ENCODE results near the gene LDB1.
A peak's percentile ranks its signal among the peaks of the same experiment; 100 is the strongest.

LDB1 gene

GRCh38 chr10:102135956-102136526, 15.9 kb upstream of the LDB1 start:
- DNase-seq (ENCODE audit: low read depth in 2 of 2) = no peak

DNA sequence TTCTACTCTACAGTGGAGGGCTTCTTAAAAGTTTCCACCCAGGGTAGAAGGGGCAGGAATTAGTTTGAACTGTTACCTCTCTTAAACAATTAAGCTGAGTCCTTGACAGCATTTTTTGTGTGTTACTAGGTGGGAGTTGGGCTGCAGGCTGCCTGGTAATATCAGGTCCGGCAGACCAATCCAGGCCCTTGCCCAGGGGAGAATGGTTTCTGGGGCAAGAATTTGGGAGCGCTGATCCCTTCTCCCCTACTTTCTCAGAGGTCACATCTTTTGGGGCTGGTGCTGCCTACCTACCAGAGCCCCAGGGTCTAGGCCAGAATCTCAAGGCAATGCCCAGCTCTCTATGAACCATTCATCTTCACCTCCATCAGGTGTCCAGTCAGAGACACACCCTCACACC, 14.2 kb upstream of the LDB1 start:
- no peak for DNase-seq (ENCODE audit: low read depth in 2 of 2)

GRCh38 chr10:102133373-102134195, 13.4 kb upstream of the LDB1 start:
- peak; percentile 60 to 61 for DNase-seq (ENCODE audit: low read depth in 2 of 2)

DNA sequence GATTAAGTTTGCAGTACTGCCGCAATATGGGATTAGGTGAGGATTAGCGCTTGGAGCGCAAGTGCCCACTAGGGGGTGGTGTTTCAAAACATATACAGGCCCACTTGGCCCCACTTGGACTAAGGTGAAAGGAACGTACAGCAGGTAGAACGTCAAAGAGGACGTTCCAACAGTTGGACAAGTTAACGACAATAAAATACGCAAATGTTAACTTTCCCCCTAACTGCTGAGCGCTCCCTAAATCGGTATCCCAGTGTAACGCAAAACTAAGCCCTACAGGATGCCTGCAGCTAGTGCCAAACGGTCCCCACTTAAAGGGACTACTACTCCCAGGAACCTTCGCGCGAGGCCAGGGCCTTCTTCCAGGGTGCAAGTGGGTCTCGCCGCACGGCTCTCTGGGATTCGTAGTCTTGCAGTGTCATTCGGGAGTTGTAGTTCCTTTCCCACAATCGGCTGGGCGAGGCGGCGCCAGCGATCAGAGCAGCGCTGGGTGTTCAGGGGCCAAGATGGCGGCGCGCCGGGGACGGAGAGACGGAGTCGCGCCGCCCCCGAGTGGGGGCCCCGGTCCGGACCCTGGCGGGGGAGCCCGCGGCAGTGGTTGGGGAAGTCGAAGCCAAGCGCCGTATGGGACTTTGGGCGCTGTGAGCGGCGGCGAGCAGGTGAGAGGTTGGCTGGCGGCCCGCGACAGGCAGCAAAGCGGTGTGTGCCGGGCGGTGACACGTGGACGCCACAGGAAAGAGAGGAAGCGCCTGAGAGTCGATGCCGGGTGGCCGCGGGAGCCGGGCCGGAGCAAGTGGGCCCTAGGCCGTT, 12.6 kb upstream of the LDB1 start, which contains the start of gene PPRC1:
Gene PPRC1 (plus strand): TSS at position 478 of the 810 bp plus-strand sequence. CDS start 29 bp downstream, at position 507.
- DNase-seq (ENCODE audit: low read depth in 2 of 2) = peak; percentile 94 to 97

- DNase-seq (ENCODE audit: low read depth in 2 of 2) = no peak
Measured at GRCh38 chr10:102132193-102132562, 12.0 kb upstream of the LDB1 start.

- DNase-seq (ENCODE audit: low read depth in 2 of 2) = no peak
Measured at GRCh38 chr10:102131286-102132170, 11.4 kb upstream of the LDB1 start.

- DNase-seq (ENCODE audit: low read depth in 2 of 2) = no peak
Measured at GRCh38 chr10:102123223-102123622, 3.1 kb upstream of the LDB1 start.

DNA sequence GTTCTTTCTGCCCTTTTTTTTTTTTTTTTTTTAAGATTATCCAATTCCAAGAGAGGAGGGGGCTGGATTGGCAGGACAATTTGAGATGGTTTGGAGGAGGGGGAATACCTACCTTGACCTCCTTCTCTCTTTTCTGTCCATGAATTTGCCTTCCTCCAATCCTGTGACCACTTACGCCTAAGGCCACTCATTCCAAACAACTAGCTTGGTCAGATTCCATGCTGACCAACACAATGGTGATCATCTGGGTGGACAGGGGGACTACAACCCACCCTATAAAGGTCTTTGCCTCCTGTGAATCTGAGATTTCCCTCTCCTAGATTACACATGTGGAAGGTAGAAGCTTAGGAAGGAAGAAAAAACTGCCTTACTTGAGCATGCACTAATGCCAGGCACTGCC, 2.3 kb upstream of the LDB1 start:
- no peak for DNase-seq (ENCODE audit: low read depth in 2 of 2)

GRCh38 chr10:102121739-102122372, 1.7 kb upstream of the LDB1 start:
- no peak for DNase-seq (ENCODE audit: low read depth in 2 of 2)

- no peak for DNase-seq (ENCODE audit: low read depth in 2 of 2)
Measured at GRCh38 chr10:102120991-102121738, 997 bp upstream of the LDB1 start.

DNA sequence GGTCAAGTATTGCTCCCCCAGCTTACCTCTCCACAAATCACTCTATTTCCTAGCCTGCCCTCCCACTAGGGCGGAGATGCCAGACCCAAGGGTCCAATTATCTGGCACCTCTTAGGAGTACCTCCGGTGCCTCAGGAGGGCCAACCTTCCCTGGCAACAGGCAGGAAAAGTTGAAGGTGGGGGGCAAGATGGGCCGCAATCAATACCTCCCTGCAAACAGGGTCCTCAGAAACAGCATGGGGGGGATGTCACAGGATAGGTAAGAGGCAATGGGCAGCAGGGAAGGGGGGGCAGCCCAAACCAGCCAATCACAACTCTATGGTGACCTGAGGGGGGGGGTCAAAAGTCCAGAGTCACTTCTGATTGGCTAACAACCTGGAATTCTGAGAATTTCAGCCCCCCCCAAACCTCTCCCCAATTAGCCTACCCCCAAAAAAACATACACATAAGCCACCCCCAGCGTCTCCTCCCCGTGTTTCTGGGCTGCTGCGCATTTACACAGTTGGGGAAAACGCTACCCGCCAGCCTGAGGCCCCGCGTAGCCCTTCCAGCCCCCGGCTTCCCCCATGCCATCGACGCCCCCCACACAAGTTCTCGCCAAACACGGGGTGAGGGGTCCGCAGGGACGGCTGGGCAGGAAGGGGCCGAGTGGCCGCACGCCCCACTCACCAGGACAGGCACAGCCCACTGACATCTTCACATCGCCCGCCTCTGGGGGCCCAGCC, 589 bp downstream of the LDB1 start:
- no peak for DNase-seq (ENCODE audit: low read depth in 2 of 2)

- DNase-seq (ENCODE audit: low read depth in 2 of 2) = no peak
Measured at GRCh38 chr10:102118867-102119266, 1.3 kb downstream of the LDB1 start.

- peak in 1 of 2 donors; percentile 36 for DNase-seq (ENCODE audit: low read depth in 2 of 2)
Measured at GRCh38 chr10:102117391-102118159, 2.6 kb downstream of the LDB1 start.

GRCh38 chr10:102116656-102117055, 3.5 kb downstream of the LDB1 start:
- DNase-seq (ENCODE audit: low read depth in 2 of 2) = no peak

DNA sequence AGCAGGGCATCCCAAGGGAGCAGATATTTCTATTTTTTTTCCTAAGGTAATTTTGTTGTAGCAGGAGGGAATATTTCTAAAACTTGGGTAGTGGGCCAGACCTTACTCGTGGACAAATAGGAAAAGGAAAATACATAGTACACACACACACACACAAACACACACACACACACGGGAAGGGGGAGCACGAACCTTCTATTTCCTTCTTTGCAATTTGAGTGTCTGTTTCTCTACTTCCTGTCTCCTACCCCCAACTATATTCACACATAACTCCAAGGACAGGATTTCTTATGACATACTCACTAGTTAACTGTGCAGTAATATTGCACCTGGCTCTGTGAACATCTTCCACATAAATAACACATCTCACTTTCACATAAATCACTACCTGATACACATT, 4.4 kb downstream of the LDB1 start:
- DNase-seq (ENCODE audit: low read depth in 2 of 2) = no peak

GRCh38 chr10:102114861-102115618, 5.1 kb downstream of the LDB1 start:
- DNase-seq (ENCODE audit: low read depth in 2 of 2) = peak; percentile 62 to 67

DNA sequence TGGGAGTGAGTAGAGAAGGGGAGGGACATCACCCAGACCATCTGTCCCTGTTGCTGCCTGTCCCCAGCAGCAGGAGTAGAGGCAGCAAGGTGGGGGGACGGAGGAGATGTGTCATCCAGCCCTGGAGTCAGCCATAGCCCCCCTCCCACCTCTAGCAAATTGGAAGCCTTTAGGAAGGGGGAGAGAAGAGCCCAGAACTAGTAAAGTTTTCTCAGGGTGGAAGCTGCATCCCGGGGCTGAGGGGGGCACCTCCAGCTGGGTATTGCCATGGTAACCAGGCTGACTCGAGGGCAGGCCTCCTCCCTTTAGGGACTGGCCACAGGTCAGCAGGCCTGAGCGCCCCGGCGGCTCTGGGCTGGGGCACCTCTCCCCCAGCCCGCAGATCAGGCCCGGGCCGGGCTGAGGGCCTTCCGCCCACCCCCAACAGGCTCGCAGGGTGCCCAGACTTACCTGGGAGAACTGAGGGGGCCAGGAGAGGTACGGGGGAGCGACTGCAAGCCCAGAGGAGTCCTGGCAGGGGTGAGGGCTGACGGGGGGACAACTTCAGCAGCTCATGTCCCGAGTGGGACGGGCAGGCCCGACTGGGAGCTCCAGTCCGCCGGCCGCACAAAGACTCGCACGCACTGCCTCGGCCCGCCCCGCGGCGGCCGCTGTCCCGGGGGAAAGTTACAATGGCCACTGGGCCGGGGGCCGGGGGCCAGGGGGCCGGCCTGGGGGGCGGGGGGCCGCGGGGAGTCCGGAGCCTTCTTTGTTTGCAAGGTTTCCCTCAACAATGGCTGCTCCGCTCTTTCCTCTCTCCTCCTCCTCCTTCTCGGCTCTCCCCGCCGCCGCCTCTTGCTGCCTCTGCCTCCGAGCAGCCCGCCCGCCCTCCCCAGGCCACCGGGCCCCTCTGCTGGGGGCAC, 6.0 kb downstream of the LDB1 start:
- DNase-seq (ENCODE audit: low read depth in 2 of 2) = no peak

Data from stimulated activated CD8-positive, alpha-beta memory T cell treated with anti-CD3 and anti-CD28 coated beads, Interleukin-15, amount 100 ng/mL, for 4 hours (primary cell).